Erythroblast (primary cell): ENCODE results near the gene NKAIN4.

ENCODE experiments used
- DNase-seq, 2 experiments: peaks; one replicate each; lab custom pipeline; 2025; lab: John Stamatoyannopoulos, UW
- GATA1 ChIP-seq: IDR thresholded peaks from 2 replicates; pipeline ENCODE4 v1.6.1; 2011; ENCODE audit warnings: low read depth, mild to moderate bottlenecking, control low read depth, low read length, moderate library complexity
- POLR2A ChIP-seq: IDR thresholded peaks from 2 replicates; pipeline ENCODE4 v1.6.1; 2011; ENCODE audit warnings: mild to moderate bottlenecking, low read length

Gene NKAIN4

DNA sequence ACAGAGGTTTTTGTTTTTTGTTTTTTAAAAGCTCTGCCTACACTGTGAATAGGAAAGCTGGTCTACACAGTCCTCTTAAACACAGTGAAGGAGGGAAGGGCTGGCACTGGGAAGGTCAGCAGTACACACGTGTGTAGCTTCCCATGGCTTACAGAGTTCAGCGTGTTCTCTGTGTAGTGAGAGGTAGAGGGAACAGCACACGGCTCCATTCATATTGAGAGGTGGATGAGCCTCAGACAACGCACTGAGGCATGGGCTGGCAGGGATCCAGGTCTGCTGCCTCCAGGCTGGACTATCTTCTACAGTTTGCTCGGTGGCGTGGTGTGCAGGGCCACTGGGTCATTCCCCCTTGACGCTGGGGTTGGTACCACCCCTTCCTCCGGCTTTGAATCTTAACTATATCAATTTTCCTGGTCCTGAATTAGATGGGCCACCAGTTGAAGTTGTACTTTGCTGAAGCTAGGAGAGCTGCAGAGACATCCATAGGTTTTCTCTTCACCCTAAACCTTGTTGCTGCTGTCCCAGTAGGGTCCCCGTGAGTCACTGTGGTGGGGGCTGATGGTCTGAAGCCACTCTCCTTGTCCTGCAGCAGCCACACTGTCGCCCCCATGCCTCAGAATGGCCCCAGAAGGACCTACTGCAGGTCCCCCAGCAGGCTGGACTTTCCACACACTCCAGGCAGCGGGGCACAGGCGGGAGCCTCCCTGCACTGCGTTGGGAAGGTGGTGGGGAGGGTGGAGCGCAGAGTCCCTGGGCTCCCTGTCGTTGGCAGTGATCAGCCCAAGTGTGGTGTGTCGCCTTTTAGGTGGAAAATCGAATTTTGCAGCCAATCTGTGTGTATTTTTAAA is 20.3 kb upstream of the NKAIN4 start:
- peak in 1 of 2 experiments; percentile 20 for DNase-seq
- TF ChIP-seq GATA1: no peak
- no peak for TF ChIP-seq POLR2A

DNA sequence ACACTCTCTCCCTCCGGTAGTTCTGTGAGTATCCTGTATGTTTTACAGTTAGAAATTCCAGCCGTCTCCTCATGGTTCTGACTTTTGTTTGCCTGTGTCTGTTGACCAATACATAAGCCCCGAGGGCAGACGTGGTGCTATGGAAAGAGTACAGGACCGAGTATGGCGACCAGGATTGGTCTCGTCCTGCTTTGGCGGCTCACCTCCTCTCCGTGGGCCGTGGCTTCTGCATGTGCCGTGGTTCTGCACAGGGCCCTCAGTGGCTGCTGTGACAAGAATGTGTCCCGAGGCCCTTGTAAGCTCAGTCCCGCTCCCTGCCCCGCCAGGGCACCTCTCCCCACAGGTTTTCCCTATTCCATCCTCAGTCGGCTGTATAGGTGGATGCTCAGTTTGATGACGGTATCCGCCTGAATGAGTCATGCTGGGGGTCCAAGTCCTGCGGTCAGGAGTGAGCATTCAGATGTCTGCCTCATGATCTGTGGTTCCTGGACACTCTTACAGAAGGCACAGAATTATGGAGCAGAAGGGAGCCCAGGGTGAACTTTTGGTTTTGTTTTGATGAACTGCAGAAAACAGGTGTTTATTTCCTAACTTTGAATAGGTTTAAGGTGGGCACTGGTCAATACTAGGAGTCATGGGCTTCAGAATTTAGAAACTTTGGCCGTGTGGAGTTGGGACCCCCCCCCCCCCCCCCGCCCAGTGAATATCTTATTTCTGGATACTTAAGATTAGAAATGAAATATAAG is 19.5 kb upstream of the NKAIN4 start:
- DNase-seq: peak; percentile 18 to 53
- TF ChIP-seq POLR2A (no peak), GATA1 (no peak)

DNA sequence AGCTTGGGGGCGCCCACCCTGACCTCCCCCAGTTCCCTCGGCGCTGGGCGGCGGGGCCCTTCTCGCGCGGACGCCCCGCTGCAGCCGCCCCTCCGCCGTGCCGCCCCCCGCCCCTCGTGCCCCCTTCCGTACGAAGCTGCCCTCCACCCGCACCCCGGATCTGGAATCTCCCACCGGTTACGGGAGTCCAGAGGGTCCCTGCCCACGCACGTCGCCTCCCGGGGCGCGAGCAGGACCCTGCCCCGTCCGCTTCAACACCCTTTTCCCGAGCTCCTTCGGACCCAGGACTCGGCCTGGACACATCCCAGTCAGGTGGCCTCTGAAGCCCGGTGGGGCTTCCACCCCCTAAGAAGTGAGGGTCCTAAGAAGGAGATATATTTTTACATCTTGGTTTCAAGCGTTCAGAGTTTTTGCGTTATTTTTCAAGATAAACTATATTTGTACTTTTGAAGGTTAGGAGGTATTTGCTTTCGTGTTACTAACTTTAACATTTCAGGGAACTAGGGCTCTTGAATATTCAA is 18.9 kb upstream of the NKAIN4 start:
- TF ChIP-seq GATA1: no peak
- peak; percentile 7 for TF ChIP-seq POLR2A
- peak in 1 of 2 experiments; percentile 50 for DNase-seq

DNA sequence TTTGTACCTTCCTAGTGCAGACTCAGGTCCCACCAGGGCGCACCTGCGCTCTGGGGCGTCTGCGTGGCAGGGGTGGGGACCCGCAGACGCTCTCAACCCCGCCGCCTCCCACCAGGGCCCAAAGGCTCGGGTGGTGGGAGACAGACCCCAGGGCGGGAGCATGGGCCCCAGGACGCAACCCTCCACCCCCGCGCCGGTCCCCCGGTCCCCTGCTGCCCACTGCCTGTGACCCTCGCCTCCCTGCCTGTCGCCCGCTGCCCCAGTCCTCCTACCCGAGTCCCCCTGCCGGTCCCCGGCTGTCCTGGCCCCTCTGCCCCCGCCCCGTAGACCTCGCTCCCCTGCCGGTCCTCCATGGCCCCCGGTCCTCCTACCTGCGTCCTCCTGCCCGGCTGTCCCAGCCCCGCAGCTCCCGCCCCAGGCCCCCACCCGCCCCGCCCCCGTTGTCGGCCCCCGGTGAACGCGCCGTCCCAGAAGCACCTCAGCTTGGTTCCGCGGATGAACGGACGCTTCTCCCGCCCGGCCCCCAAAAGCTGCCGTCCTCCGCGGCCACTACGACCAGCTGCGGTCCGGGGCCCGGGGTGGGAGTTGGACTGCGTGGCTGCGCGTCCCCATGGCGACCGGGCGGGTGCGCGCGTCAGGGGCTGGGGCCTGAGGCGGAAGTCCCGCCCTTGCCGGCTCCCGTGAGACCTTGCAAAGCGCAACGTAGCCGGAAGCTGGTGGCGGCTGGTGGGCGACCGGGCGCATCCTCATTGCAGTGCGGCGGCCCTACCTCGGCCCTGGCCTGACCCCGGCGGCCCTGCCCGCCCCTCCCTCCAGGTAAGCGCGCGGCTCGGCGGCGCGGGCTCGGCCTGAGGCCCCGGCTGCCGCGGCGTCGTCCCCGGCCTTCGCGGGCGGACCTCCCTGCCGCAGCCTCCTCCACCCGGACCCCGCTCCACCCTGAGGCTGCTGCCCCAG is 18.1 kb upstream of the NKAIN4 start, which contains the start of gene ARFGAP1:
ARFGAP1 (plus strand) TSS at position 709 of the 954 bp plus-strand sequence. CDS start 2,768 bp downstream, outside the sequence.
- TF ChIP-seq GATA1: no peak
- TF ChIP-seq POLR2A: peak; percentile 60
- peak; percentile 91 to 94 for DNase-seq

DNA sequence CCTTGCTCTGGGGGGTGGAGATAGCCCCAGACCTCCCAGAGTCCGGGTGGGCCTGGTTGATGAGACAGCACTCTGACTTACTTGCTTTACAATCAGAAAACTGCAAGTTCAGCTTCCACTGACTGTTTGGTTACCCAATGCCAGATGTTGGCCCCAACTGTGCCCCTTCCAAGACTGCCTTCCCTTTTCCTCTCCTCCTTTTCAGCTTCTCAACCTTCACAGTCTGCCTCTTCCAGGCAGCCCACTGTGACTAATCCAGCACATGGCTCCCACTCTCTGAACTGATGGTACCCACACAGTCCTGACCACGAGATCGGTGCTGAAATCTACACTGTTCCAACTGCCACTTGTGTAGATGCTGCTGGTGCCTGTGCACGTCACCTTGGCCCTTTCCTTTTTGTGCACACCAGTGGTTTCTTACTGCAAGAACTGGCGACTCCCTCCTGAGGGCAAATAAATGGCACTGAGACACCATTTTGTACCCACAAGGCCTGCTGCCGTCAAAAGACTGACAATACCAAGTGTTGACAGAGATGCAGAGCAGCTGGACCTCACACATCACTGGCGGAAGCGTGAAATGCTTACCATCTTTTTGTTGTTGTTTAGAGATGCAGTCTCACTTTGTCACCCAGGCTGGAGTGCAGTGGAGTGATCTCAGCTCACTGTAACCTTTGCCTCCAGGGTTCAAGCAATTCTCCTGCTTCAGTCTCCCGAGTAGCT is 16.5 kb upstream of the NKAIN4 start:
- TF ChIP-seq GATA1: no peak
- TF ChIP-seq POLR2A: no peak
- peak; percentile 43 to 66 for DNase-seq

GRCh38 chr20:63269724-63270123 is 15.5 kb upstream of the NKAIN4 start:
- TF ChIP-seq POLR2A (no peak), GATA1 (no peak)
- no peak for DNase-seq

DNA sequence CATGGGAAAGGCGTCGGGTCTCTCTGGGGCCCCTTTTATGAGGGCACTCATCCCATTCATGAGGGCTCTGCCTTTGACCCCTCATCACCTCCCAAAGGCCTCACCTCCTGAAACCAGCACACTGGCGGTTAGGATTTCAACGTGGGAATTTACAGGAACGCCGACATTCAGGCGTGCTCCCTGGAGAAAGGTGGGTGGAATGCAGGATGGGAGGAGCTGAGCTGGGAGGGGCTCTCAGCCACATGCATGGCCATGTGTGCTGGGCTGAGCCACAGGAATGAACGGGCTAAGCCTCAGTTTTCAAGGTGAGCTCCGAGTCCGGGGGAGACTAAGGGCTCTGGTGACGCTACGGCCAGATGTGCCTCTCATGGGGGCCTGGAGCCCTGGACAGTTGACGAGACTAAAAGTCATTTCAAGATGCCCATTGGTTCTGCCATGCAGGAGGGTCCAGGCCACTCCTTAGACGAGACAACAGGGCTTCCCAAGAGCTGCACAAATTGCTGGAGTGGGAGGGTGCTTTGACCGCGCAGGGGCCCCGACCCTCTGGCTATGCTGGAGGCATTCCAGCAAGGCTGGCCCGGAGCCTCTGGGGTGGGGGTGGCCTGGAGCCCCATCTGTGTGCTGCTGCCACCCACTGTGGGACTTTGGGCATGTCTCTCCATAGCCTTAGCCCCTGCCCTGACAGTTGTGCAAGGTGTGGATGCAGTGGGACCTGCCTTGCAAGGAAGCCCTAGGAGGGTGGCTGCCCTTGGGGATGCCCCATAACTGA is 14.6 kb upstream of the NKAIN4 start:
- TF ChIP-seq GATA1 (no peak), POLR2A (no peak)
- no peak for DNase-seq

- no peak for DNase-seq
- TF ChIP-seq GATA1: no peak
- no peak for TF ChIP-seq POLR2A
Measured at GRCh38 chr20:63268256-63268655, 14.0 kb upstream of the NKAIN4 start.

GRCh38 chr20:63267691-63268090 is 13.4 kb upstream of the NKAIN4 start:
- no peak for DNase-seq
- TF ChIP-seq GATA1: no peak
- TF ChIP-seq POLR2A: no peak

- no peak for DNase-seq
- TF ChIP-seq POLR2A: no peak
- no peak for TF ChIP-seq GATA1
Measured at GRCh38 chr20:63265891-63266515, 11.7 kb upstream of the NKAIN4 start.

GRCh38 chr20:63264519-63264918 is 10.3 kb upstream of the NKAIN4 start:
- TF ChIP-seq GATA1 (no peak), POLR2A (no peak)
- DNase-seq: no peak

GRCh38 chr20:63264000-63264399 is 9.7 kb upstream of the NKAIN4 start:
- DNase-seq: peak in 1 of 2 experiments; percentile 41
- TF ChIP-seq POLR2A (no peak), GATA1 (no peak)
